T-helper 2 cell treated with Interferon-gamma antibody and Interleukin-4, amounts not matched to agents 5 μg/mL and 100 μg/mL, for 36 hours (primary cell): ENCODE measurements around the gene CRAMP1.
"Not testable (repeated sequence)": the region's sequence is repeated elsewhere in the genome, so short reads cannot be mapped to it uniquely, and the experiment has no call there.

Experiments used
- DNase-seq: peaks from one replicate; pipeline ENCODE4 v3.0.0; 2021; ENCODE audit warnings: low spot score
- H3K27ac Mint-ChIP-seq: one replicate; pipeline ENCODE4 v1.8.0; 2021; ENCODE audit warnings: mild to moderate bottlenecking, mixed read lengths
- H3K27me3 Mint-ChIP-seq: one replicate; pipeline ENCODE4 v1.8.0; 2021; ENCODE audit warnings: low read depth, mixed read lengths
- H3K36me3 Mint-ChIP-seq: one replicate; pipeline ENCODE4 v1.8.0; 2021; ENCODE audit warnings: low read depth, mixed read lengths
- H3K4me1 Mint-ChIP-seq: one replicate; pipeline ENCODE4 v1.8.0; 2021; ENCODE audit warnings: low read depth, mixed read lengths
- H3K4me3 Mint-ChIP-seq: one replicate; pipeline ENCODE4 v1.8.0; 2022; ENCODE audit warnings: mild to moderate bottlenecking, moderate library complexity, mixed read lengths
- H3K9me3 Mint-ChIP-seq: one replicate; pipeline ENCODE4 v1.8.0; 2021; ENCODE audit warnings: mixed read lengths

Gene CRAMP1

GRCh38 chr16:1581804-1582203, 30.4 kb upstream of the CRAMP1 start:
- DNase-seq, result no peak
- Mint-ChIP-seq H3K9me3 (no peaks in the 10 kb centered on the region), H3K4me1 (no peaks in the 10 kb centered on the region), H3K4me3 (no peak overlapping the region), H3K27ac (no peak overlapping the region), H3K36me3 (no peaks in the 10 kb centered on the region), H3K27me3 (no peaks in the 10 kb centered on the region)

- DNase-seq, result no peak
- no peak overlapping the region for H3K4me3 Mint-ChIP-seq
- no peaks in the 10 kb centered on the region for H3K36me3 Mint-ChIP-seq
- no peaks in the 10 kb centered on the region for H3K9me3 Mint-ChIP-seq
- no peaks in the 10 kb centered on the region for H3K27me3 Mint-ChIP-seq
- H3K27ac Mint-ChIP-seq, result no peak overlapping the region
- H3K4me1 Mint-ChIP-seq, result no peaks in the 10 kb centered on the region
These were observed 29.0 kb upstream of the CRAMP1 start for GRCh38 chr16:1583180-1583579.

GRCh38 chr16:1584926-1585484, 27.2 kb upstream of the CRAMP1 start:
- no peak for DNase-seq
- Mint-ChIP-seq H3K27ac (no peak overlapping the region), H3K4me3 (no peak overlapping the region), H3K9me3 (no peaks in the 10 kb centered on the region), H3K27me3 (no peaks in the 10 kb centered on the region), H3K4me1 (no peaks in the 10 kb centered on the region), H3K36me3 (no peaks in the 10 kb centered on the region)

- Mint-ChIP-seq H3K27ac (no peak overlapping the region), H3K4me1 (no peaks in the 10 kb centered on the region), H3K4me3 (no peak overlapping the region), H3K36me3 (no peaks in the 10 kb centered on the region), H3K27me3 (no peaks in the 10 kb centered on the region), H3K9me3 (no peaks in the 10 kb centered on the region)
- DNase-seq, result no peak
These were observed 21.8 kb upstream of the CRAMP1 start for GRCh38 chr16:1590366-1590765.

- Mint-ChIP-seq H3K4me1 (no peaks in the 10 kb centered on the region), H3K27me3 (no peaks in the 10 kb centered on the region), H3K36me3 (no peaks in the 10 kb centered on the region), H3K4me3 (no peak overlapping the region), H3K9me3 (no peaks in the 10 kb centered on the region), H3K27ac (no peak overlapping the region)
- DNase-seq, result no peak
These were observed 21.0 kb upstream of the CRAMP1 start for GRCh38 chr16:1590930-1591705.

- no peaks in the 10 kb centered on the region for H3K4me1 Mint-ChIP-seq
- no peak overlapping the region for H3K4me3 Mint-ChIP-seq
- H3K27ac Mint-ChIP-seq, result no peak overlapping the region
- no peak for DNase-seq
- no peaks in the 10 kb centered on the region for H3K9me3 Mint-ChIP-seq
- no peaks in the 10 kb centered on the region for H3K27me3 Mint-ChIP-seq
- no peaks in the 10 kb centered on the region for H3K36me3 Mint-ChIP-seq
These were observed 19.7 kb upstream of the CRAMP1 start for GRCh38 chr16:1592446-1592845.

- not testable (repeated sequence) for H3K27ac Mint-ChIP-seq, H3K9me3 Mint-ChIP-seq, H3K27me3 Mint-ChIP-seq, H3K4me3 Mint-ChIP-seq, DNase-seq, H3K4me1 Mint-ChIP-seq, H3K36me3 Mint-ChIP-seq
These were observed 16.6 kb upstream of the CRAMP1 start for GRCh38 chr16:1595511-1595910.

- Mint-ChIP-seq H3K4me3 (no peak overlapping the region), H3K4me1 (no peaks in the 10 kb centered on the region), H3K27me3 (no peaks in the 10 kb centered on the region), H3K9me3 (no peaks in the 10 kb centered on the region), H3K27ac (no peak overlapping the region), H3K36me3 (no peaks in the 10 kb centered on the region)
- no peak for DNase-seq
These were observed 15.6 kb upstream of the CRAMP1 start for GRCh38 chr16:1596516-1596915.

GRCh38 chr16:1597154-1597553, 15.0 kb upstream of the CRAMP1 start:
- H3K27me3 Mint-ChIP-seq, result no peaks in the 10 kb centered on the region
- H3K4me1 Mint-ChIP-seq, result no peaks in the 10 kb centered on the region
- no peaks in the 10 kb centered on the region for H3K9me3 Mint-ChIP-seq
- H3K27ac Mint-ChIP-seq, result no peak overlapping the region
- H3K4me3 Mint-ChIP-seq, result no peak overlapping the region
- no peak for DNase-seq
- H3K36me3 Mint-ChIP-seq, result no peaks in the 10 kb centered on the region

- no peaks in the 10 kb centered on the region for H3K9me3 Mint-ChIP-seq
- no peaks in the 10 kb centered on the region for H3K36me3 Mint-ChIP-seq
- H3K4me3 Mint-ChIP-seq, result no peak overlapping the region
- H3K27me3 Mint-ChIP-seq, result no peaks in the 10 kb centered on the region
- H3K4me1 Mint-ChIP-seq, result no peaks in the 10 kb centered on the region
- H3K27ac Mint-ChIP-seq, result no peak overlapping the region
- DNase-seq, result no peak
These were observed 11.1 kb upstream of the CRAMP1 start for GRCh38 chr16:1601031-1601430.

GRCh38 chr16:1601489-1601888, 10.7 kb upstream of the CRAMP1 start:
- DNase-seq, result no peak
- Mint-ChIP-seq H3K36me3 (no peaks in the 10 kb centered on the region), H3K27ac (no peak overlapping the region), H3K4me1 (no peaks in the 10 kb centered on the region), H3K9me3 (no peaks in the 10 kb centered on the region), H3K4me3 (no peak overlapping the region), H3K27me3 (no peaks in the 10 kb centered on the region)

GRCh38 chr16:1602285-1602684, 9.9 kb upstream of the CRAMP1 start:
- Mint-ChIP-seq H3K27ac (no peak overlapping the region), H3K4me1 (no peaks in the 10 kb centered on the region), H3K27me3 (no peaks in the 10 kb centered on the region), H3K36me3 (no peaks in the 10 kb centered on the region), H3K9me3 (no peaks in the 10 kb centered on the region), H3K4me3 (no peak overlapping the region)
- DNase-seq, result no peak

- Mint-ChIP-seq H3K36me3 (no peaks in the 10 kb centered on the region), H3K4me3 (no peak overlapping the region), H3K27ac (no peak overlapping the region), H3K9me3 (no peaks in the 10 kb centered on the region), H3K4me1 (peaks cover 7% of the 10 kb centered on the region), H3K27me3 (no peaks in the 10 kb centered on the region)
- no peak for DNase-seq
These were observed 5.4 kb upstream of the CRAMP1 start for GRCh38 chr16:1606774-1607173.

- Mint-ChIP-seq H3K27me3 (no peaks in the 10 kb centered on the region), H3K4me3 (no peak overlapping the region), H3K36me3 (no peaks in the 10 kb centered on the region), H3K27ac (no peak overlapping the region), H3K4me1 (peaks cover 10% of the 10 kb centered on the region), H3K9me3 (no peaks in the 10 kb centered on the region)
- DNase-seq, result no peak
These were observed 4.2 kb upstream of the CRAMP1 start for GRCh38 chr16:1607971-1608370.
